Measurements from ENCODE around the gene KIAA0930.

Gene KIAA0930

GRCh38 chr22:45216133-45217003 is 24.3 kb downstream of the KIAA0930 start:
- no peak for DNase-seq (ENCODE audit: low read depth in 2 of 2)

GRCh38 chr22:45212992-45213751 is 27.5 kb downstream of the KIAA0930 start:
- DNase-seq (ENCODE audit: low read depth in 2 of 2): no peak

DNA sequence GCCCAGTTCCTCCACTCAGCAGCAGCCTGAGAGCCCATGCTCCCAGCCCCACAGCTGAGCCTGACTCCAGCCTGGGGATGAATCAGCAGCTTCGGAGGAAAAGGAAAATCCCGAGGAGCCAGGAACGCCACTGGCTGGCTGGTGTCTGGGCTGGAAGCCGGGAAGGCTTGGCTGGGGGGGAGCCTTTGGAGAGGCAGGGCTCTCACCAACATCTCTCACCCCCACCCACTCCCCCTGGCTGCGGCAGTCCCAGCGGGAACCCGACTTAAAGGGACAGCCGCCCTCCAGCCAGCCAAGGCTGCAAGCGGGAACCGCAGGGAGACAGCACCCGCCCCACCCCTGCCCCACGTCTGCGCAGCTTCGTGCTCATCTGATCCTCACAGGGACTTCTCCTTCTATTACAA is 28.4 kb downstream of the KIAA0930 start:
- DNase-seq (ENCODE audit: low read depth in 2 of 2): peak; percentile 70

- no peak for DNase-seq (ENCODE audit: low read depth in 2 of 2)
These were observed 28.8 kb downstream of the KIAA0930 start for GRCh38 chr22:45211848-45212247.

- DNase-seq (ENCODE audit: low read depth in 2 of 2): no peak
These were observed 29.3 kb downstream of the KIAA0930 start for GRCh38 chr22:45211435-45211834.

GRCh38 chr22:45210991-45211390 is 29.7 kb downstream of the KIAA0930 start:
- peak; percentile 78 for DNase-seq (ENCODE audit: low read depth in 2 of 2)

- DNase-seq (ENCODE audit: low read depth in 2 of 2): no peak
These were observed 30.1 kb downstream of the KIAA0930 start for GRCh38 chr22:45210577-45210976.

DNA sequence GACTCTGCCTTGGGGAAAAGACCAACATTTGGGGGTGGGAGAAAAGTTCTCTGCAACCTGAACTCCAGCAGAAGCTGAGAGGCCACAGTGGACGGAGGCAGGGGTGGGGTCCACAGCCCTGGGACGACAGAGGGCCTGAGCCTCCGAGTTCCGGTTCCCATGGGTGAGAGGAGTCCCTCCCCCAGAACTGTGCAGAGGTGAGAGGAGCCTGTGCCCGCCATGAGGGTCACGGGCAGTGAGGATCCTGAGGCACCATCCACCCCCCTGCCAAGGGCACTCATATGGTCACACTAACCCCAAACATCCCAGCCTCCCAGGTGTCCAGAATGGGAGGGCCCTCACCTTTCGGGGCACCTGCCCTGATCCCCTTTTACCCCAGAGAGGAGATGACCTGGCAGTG is 30.5 kb downstream of the KIAA0930 start:
- no peak for DNase-seq (ENCODE audit: low read depth in 2 of 2)

- DNase-seq (ENCODE audit: low read depth in 2 of 2): peak in 1 of 2 experiments; percentile 24
These were observed 31.5 kb downstream of the KIAA0930 start for GRCh38 chr22:45208993-45209838.

DNA sequence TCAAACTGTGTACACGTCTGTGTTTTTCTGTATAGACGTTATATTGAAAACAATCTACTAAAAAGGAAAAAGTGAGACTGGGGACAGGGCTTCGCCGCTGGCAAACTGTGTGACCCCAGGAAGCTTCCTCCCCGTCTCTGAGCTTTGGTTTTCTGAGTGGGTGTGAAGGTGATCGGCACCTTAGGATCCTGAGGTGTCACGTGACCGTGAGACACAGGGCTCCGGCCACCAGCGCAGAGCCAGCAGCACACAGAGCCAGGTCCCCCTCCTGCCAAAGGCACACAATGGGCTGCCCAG is 32.0 kb downstream of the KIAA0930 start:
- DNase-seq (ENCODE audit: low read depth in 2 of 2): no peak

DNA sequence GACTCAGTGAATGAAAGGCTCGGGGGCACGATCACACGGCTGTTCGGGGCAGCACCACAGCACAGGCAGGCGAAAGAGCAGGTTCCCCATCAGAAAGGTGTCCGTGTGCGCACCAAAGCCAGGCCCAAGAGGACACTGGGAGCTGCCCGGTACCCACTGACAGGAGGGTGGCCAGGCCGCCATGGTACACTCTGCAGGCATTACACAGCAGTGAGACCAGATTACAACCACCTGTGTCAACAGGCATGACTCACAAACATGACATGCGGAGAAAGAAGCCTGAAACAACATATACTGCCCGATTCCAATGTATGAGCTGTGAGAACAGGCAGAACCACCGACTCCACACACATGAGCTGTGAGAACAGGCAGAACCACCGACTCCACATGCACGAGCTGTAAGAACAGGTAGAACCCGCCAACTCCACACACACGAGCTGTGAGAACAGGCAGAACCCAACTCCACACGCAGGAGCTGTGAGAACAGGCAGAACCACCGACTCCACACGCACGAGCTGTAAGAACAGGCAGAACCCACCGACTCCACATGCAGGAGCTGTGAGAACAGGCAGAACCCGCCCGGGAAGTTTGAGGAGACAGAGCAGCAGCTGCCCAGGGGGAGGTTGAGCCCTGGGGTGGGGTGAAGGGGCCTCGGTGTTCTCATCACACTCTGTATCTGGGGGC is 32.6 kb downstream of the KIAA0930 start:
- peak in 1 of 2 experiments; percentile 20 for DNase-seq (ENCODE audit: low read depth in 2 of 2)

- no peak for DNase-seq (ENCODE audit: low read depth in 2 of 2)
These were observed 33.2 kb downstream of the KIAA0930 start for GRCh38 chr22:45207533-45207932.

DNA sequence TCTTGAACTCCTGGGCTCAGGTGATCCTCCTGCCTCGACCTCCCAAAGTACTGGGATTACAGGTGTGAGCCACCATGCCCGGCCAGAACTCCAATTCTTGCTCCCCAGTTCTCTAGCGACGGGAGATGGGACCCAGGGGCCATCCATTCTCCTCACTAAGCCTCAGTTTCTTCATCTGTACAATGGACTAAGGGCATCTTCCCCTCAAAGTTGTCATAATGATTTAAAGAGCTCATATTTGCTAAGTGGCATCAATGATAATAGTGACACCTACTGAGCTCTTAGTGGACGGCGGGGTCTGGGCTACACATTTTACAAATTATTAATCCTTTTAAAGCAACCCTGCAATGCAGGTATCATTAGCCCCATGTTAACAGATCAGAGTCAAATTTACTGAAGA is 34.5 kb downstream of the KIAA0930 start:
- DNase-seq (ENCODE audit: low read depth in 2 of 2): no peak

DNA sequence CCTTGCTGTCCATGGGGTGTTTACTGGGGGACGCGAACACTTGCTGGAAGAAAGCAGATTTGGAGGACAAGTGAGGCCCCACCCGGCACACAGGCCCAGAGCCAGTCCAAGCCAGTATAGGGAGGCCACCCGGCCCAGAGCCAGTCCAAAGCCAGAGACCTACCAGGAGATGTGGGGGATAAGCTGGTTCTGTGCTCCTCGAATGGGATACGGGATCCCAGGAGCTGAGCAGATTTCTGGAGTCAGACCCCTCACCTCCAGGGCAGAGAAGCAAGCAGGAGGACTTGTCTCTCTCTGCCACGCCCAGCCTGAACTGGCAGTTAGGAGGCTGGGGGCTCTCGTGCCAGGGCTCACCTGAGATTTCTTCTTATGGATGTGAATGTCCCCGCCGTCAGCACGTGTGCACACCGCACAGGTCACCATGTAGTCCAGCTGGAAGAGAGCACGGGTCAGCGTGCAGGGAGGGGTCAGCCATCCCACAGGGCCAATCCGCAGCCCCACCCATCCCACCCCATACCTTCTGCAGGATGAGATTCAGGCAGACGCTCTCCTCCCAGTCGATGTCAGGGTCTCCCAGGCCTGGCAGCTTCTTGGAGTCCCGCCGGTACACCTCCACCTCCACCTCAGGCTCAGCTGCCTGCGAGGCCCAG is 35.3 kb downstream of the KIAA0930 start:
- no peak for DNase-seq (ENCODE audit: low read depth in 2 of 2)

DNA sequence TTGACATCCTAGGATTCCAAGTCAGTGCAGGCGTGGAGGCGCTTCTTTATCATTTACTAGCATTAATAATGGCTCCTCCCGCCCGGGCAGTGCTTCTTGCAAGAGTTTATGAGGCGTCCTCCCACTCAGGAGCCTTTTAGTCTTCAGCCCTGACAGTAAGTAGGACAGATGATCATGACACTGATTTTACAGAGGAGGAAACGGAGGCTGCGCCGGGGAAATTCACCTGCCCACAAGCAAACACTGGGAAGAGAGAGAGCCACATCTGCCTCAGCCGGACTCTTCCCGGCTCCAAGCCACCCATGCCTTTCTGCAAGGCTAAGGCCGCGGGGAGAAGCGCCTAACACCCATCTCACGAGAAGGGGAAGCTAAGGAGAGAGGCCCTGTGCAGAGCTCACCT is 35.9 kb downstream of the KIAA0930 start:
- no peak for DNase-seq (ENCODE audit: low read depth in 2 of 2)

DNA sequence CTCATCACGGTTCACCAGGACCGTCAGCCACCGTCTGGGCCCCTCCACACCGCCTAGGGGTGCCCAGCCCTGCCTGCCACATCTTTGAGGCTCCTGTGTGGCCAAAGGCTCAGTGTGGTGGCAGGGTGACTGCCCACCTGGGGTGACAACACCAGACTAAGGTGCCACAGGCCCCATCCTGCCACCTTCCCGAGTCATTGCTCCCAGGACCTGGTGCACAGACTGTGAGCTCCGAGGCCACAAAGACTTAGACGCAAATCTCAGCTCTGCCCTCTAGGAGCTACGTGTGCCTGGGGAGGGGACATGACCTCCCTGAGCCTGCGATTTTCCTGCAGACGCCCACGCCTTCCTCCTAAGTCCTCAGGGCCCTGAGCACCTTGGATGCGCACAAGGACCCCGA is 36.5 kb downstream of the KIAA0930 start:
- no peak for DNase-seq (ENCODE audit: low read depth in 2 of 2)

DNA sequence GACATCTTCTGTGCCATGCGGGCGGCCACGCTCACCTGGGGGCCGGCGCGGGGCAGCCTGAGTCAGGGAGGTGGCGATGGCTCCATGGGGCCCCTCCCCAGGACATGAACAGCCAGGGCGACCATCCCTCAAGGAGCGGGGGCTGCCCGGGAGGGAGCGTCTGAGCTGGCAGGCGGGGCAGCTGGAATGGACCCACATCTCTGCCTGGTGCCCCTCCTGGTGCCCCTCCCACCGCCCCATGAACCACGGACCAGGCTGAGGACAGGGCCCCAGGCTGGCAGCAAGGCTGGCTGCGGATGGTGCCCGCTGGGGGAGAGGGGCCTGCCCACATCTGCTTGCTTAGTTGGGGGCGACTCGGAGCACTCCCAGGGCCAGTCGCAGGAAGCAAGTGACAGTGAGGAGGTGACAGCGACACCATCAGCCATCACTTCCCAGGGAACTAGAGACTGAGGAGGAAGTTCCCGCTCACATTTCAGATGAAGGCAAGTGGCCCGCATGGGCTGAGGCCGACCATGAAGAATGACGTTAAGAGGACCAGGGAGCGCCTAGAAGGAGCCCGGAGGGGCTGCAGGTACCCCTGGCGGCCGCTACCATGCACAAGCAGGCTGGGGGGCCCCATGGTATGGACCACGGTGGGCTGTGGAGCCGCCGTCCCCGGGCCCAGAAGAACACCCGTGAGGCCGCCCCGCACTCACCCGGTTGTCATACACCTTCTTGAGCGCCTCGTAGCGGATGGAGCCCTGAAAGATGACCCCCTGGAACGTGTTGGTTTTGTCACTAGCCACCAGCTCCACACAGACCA is 37.3 kb downstream of the KIAA0930 start:
- no peak for DNase-seq (ENCODE audit: low read depth in 2 of 2)

GRCh38 chr22:45202333-45203149 is 38.2 kb downstream of the KIAA0930 start:
- DNase-seq (ENCODE audit: low read depth in 2 of 2): no peak

- DNase-seq (ENCODE audit: low read depth in 2 of 2): peak; percentile 56 to 67
These were observed 38.9 kb downstream of the KIAA0930 start for GRCh38 chr22:45201678-45202332.

Data from fibroblast of skin of left quadriceps (primary cell).